ENCODE data around the gene SLC37A1. TPM values are rescaled to one million over a fixed set of nuclear protein-coding genes. Genes with fewer than 3 reads are reported as not detected.

The SLC37A1 gene
- total RNA-seq, 1 donor from 2014 or later: 13.5 TPM

DNA sequence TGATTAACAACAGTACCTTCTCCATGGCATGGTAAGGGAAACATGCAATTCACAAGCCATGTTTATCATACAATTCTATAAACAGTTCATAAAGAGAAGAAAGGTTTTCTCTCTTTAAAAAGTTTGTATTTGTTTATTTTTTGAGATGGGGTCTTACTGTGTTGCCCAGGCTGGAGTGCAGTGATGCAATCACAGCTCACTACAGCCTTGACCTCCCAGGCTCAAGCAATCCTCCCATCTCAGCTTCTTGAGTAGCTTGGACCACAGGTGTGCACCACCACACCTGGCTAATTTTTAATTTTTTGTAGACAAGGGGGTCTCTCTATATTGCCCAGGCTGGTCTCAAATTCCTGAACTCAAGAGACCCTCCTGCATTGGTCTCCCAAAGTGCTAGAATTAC, 28.0 kb downstream of the SLC37A1 start:
- no peak for DNase-seq (ENCODE audit: extremely low spot score, unreplicated experiment)
- peaks cover 9% of the 10 kb centered on the region for H3K36me3 Mint-ChIP-seq (ENCODE audit: unreplicated experiment)
- no peaks in the 10 kb centered on the region for H3K9me3 Mint-ChIP-seq (ENCODE audit: unreplicated experiment)
- no peak for TF ChIP-seq CTCF (IDR thresholded peaks at IDR 0.05)
- H3K27ac Mint-ChIP-seq (ENCODE audit: unreplicated experiment): no peak overlapping the region
- H3K4me1 Mint-ChIP-seq (ENCODE audit: unreplicated experiment): peaks cover 9% of the 10 kb centered on the region
- H3K4me3 Mint-ChIP-seq (ENCODE audit: unreplicated experiment): no peak overlapping the region
- H3K27me3 Mint-ChIP-seq (ENCODE audit: unreplicated experiment): no peaks in the 10 kb centered on the region

- Mint-ChIP-seq H3K27me3 (ENCODE audit: unreplicated experiment) (no peaks in the 10 kb centered on the region), H3K9me3 (ENCODE audit: unreplicated experiment) (no peaks in the 10 kb centered on the region), H3K4me1 (ENCODE audit: unreplicated experiment) (peaks cover 9% of the 10 kb centered on the region), H3K27ac (ENCODE audit: unreplicated experiment) (no peak overlapping the region), H3K4me3 (ENCODE audit: unreplicated experiment) (no peak overlapping the region), H3K36me3 (ENCODE audit: unreplicated experiment) (peaks cover 11% of the 10 kb centered on the region)
- TF ChIP-seq CTCF (IDR thresholded peaks at IDR 0.05): no peak
- DNase-seq (ENCODE audit: extremely low spot score, unreplicated experiment): no peak
Observed at GRCh38 chr21:42542196-42542595, 28.5 kb downstream of the SLC37A1 start.

DNA sequence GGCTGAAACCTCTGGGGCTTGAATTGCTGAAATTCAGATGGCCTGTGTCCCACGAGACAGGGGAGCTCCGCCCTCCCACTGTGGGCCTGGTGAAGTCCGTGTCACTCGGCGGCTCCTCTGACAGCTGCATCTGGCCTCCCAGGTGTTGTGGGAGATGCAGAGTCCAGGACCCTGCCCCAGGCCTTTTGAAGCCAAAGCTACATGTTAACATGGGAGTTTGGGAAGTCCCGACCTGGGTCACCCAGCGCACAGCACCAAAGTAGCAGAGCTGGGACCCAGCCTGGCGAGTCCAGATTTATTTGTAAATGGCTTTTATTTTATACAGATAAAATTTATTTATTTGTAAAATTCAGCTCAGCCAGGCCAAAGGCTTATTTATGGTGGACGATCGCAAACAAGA, 28.9 kb downstream of the SLC37A1 start:
- no peaks in the 10 kb centered on the region for H3K9me3 Mint-ChIP-seq (ENCODE audit: unreplicated experiment)
- H3K27me3 Mint-ChIP-seq (ENCODE audit: unreplicated experiment): no peaks in the 10 kb centered on the region
- H3K27ac Mint-ChIP-seq (ENCODE audit: unreplicated experiment): no peak overlapping the region
- DNase-seq (ENCODE audit: extremely low spot score, unreplicated experiment): no peak
- no peak for TF ChIP-seq CTCF (IDR thresholded peaks at IDR 0.05)
- no peak overlapping the region for H3K4me3 Mint-ChIP-seq (ENCODE audit: unreplicated experiment)
- peaks cover 7% of the 10 kb centered on the region for H3K4me1 Mint-ChIP-seq (ENCODE audit: unreplicated experiment)
- H3K36me3 Mint-ChIP-seq (ENCODE audit: unreplicated experiment): peaks cover 13% of the 10 kb centered on the region

- H3K27me3 Mint-ChIP-seq (ENCODE audit: unreplicated experiment): no peaks in the 10 kb centered on the region
- DNase-seq (ENCODE audit: extremely low spot score, unreplicated experiment): no peak
- TF ChIP-seq CTCF (IDR thresholded peaks at IDR 0.05): no peak
- H3K4me3 Mint-ChIP-seq (ENCODE audit: unreplicated experiment): no peak overlapping the region
- no peak overlapping the region for H3K27ac Mint-ChIP-seq (ENCODE audit: unreplicated experiment)
- peaks cover 7% of the 10 kb centered on the region for H3K4me1 Mint-ChIP-seq (ENCODE audit: unreplicated experiment)
- no peaks in the 10 kb centered on the region for H3K9me3 Mint-ChIP-seq (ENCODE audit: unreplicated experiment)
- H3K36me3 Mint-ChIP-seq (ENCODE audit: unreplicated experiment): peaks cover 18% of the 10 kb centered on the region
Observed at GRCh38 chr21:42543106-42543847, 29.6 kb downstream of the SLC37A1 start.

DNA sequence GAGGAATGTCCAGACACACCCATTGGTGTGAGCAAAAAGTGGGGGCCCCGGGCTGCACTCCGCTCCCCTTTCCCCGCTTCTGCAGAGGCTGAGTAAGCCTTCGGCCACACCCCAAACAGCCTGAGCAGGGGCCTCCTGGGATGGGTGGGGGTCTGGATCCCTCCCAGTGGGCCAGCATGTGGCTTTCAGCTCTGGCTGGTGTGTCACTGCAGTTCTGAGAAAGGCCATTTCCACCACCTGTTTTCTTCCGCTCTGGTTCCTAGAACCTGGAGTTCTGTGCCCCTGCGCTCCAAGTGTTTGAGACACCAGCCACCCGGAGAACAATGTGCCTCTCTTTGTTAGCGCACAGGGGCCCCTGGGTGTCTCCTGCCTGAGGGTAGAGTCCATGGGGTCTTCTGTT, 30.9 kb downstream of the SLC37A1 start:
- no peak for TF ChIP-seq CTCF (IDR thresholded peaks at IDR 0.05)
- H3K4me1 Mint-ChIP-seq (ENCODE audit: unreplicated experiment): peaks cover 7% of the 10 kb centered on the region
- no peak for DNase-seq (ENCODE audit: extremely low spot score, unreplicated experiment)
- H3K27me3 Mint-ChIP-seq (ENCODE audit: unreplicated experiment): no peaks in the 10 kb centered on the region
- H3K27ac Mint-ChIP-seq (ENCODE audit: unreplicated experiment): no peak overlapping the region
- peaks cover 24% of the 10 kb centered on the region for H3K36me3 Mint-ChIP-seq (ENCODE audit: unreplicated experiment)
- no peak overlapping the region for H3K4me3 Mint-ChIP-seq (ENCODE audit: unreplicated experiment)
- H3K9me3 Mint-ChIP-seq (ENCODE audit: unreplicated experiment): no peaks in the 10 kb centered on the region

All from osteocyte (in vitro differentiated cells).